Measurements from ENCODE around the gene TXNRD2. TPM values are rescaled to one million over a fixed set of nuclear protein-coding genes. Genes with fewer than 3 reads are reported as not detected.
A peak's percentile ranks its signal among the peaks of the same experiment; 100 is the strongest.

The TXNRD2 gene
- total and polyA plus RNA-seq, 8 donors = 6.4 to 69.5 (median 42.3) TPM

- Histone ChIP-seq H3K27ac (peak overlapping the region in 4 of 5 donors; percentile 48 to 87 (median 64)), H3K4me3 (peak overlapping the region; percentile 27 to 41 (median 40)), H3K4me1 (peaks cover 52 to 62% (median 58%) of the 10 kb centered on the region in 4 donors), H3K36me3 (peaks cover 0 to 9% (median 4%) of the 10 kb centered on the region in 4 donors), H3K27me3 (no peaks in the 10 kb centered on the region), H3K9me3 (no peaks in the 10 kb centered on the region)
- intact Hi-C loops (cut with DNase I; ENCODE audit: low total_unique reads) = no loop called here
- peak in 1 of 2 donors; percentile 18 for DNase-seq
- WGBS, 5 donors = 75 to 80% (median 77%) methylated on average over 19 of the region's 19 CpGs
- TF ChIP-seq CTCF (IDR thresholded peaks at IDR 0.05) (no peak), POLR2A (IDR thresholded peaks at IDR 0.05) (no peak), POLR2AphosphoS5 (IDR thresholded peaks at IDR 0.05) (no peak), EP300 (IDR thresholded peaks at IDR 0.05) (no peak)
Measured at GRCh38 chr22:19958083-19959042, 16.7 kb upstream of the TXNRD2 start.

- no peak for TF ChIP-seq CTCF (IDR thresholded peaks at IDR 0.05)
- no peak for TF ChIP-seq EP300 (IDR thresholded peaks at IDR 0.05)
- no peak for TF ChIP-seq POLR2A (IDR thresholded peaks at IDR 0.05)
- no peak for TF ChIP-seq POLR2AphosphoS5 (IDR thresholded peaks at IDR 0.05)
- Histone ChIP-seq H3K4me3 (no peak overlapping the region), H3K36me3 (no peaks in the 10 kb centered on the region), H3K27ac (no peak overlapping the region), H3K27me3 (no peaks in the 10 kb centered on the region), H3K4me1 (peaks cover 53 to 61% (median 57%) of the 10 kb centered on the region in 4 donors), H3K9me3 (no peaks in the 10 kb centered on the region)
- peak in 1 of 2 donors; percentile 22 for DNase-seq
- 86 to 92% (median 91%) methylated on average over 9 of the region's 9 CpGs for WGBS, 5 donors
- intact Hi-C loops (cut with DNase I; ENCODE audit: low total_unique reads) = no loop called here
Measured at GRCh38 chr22:19957445-19957844, 15.8 kb upstream of the TXNRD2 start.

- TF ChIP-seq POLR2AphosphoS5 (IDR thresholded peaks at IDR 0.05) (no peak), EP300 (IDR thresholded peaks at IDR 0.05) (no peak), CTCF (IDR thresholded peaks at IDR 0.05) (no peak), POLR2A (IDR thresholded peaks at IDR 0.05) (no peak)
- Histone ChIP-seq H3K4me1 (peaks cover 34 to 47% (median 40%) of the 10 kb centered on the region in 4 donors), H3K9me3 (no peaks in the 10 kb centered on the region), H3K4me3 (no peak overlapping the region), H3K27me3 (no peaks in the 10 kb centered on the region), H3K36me3 (peaks cover 0 to 3% (median under 1%) of the 10 kb centered on the region in 4 donors), H3K27ac (peak overlapping the region in 1 of 5 donors; percentile 77)
- 62 to 78% (median 73%) methylated on average over 4 to 19 of the region's 19 CpGs for WGBS, 5 donors
- peak in 1 of 2 donors; percentile 24 for DNase-seq
- intact Hi-C loops (cut with DNase I; ENCODE audit: low total_unique reads) = no loop called here
Measured at GRCh38 chr22:19955241-19956128, 13.9 kb upstream of the TXNRD2 start.

- Histone ChIP-seq H3K9me3 (no peaks in the 10 kb centered on the region), H3K27ac (peak overlapping the region in 2 of 5 donors; percentile 29 to 77), H3K36me3 (peaks cover 0 to 8% (median 1%) of the 10 kb centered on the region in 4 donors), H3K4me3 (no peak overlapping the region), H3K4me1 (peaks cover 20 to 57% (median 38%) of the 10 kb centered on the region in 4 donors), H3K27me3 (no peaks in the 10 kb centered on the region)
- 75 to 83% (median 83%) methylated on average over 13 of the region's 13 CpGs for WGBS, 5 donors
- no peak for TF ChIP-seq EP300 (IDR thresholded peaks at IDR 0.05)
- no peak for TF ChIP-seq POLR2AphosphoS5 (IDR thresholded peaks at IDR 0.05)
- no peak for TF ChIP-seq CTCF (IDR thresholded peaks at IDR 0.05)
- TF ChIP-seq POLR2A (IDR thresholded peaks at IDR 0.05) = no peak
- intact Hi-C loops (cut with DNase I; ENCODE audit: low total_unique reads) = no loop called here
- no peak for DNase-seq
Measured at GRCh38 chr22:19951346-19951745, 9.7 kb upstream of the TXNRD2 start.
